ENCODE results near the gene TMEM150A.
"Not testable (repeated sequence)": the region's sequence is repeated elsewhere in the genome, so short reads cannot be mapped to it uniquely, and the experiment has no call there.

TMEM150A gene

GRCh38 chr2:85577063-85577385, 25.5 kb downstream of the TMEM150A start:
- DNase-seq (ENCODE audit: low read depth in 2 of 2, low spot score in 1 of 2), result no peak

DNA sequence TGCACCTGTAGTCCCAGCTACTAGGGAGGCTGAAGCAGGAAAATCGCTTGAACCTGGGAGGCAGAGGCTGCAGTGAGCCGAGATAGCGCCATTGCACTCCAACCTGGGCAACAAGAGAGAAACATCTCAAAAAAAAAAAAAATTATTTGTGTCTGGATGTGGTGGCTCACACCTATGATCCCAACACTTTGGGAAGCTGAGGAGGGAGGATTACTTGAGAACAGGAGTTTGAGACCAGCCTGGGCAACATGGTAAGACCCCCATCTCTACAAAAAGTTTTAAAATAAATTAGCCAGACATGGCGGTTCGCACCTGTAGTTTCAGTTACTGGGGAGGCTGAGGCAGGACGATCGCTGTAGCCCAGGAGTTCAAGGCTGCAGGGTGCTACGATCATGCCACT, 26.8 kb downstream of the TMEM150A start:
- DNase-seq (ENCODE audit: low read depth in 2 of 2, low spot score in 1 of 2), result no peak

DNA sequence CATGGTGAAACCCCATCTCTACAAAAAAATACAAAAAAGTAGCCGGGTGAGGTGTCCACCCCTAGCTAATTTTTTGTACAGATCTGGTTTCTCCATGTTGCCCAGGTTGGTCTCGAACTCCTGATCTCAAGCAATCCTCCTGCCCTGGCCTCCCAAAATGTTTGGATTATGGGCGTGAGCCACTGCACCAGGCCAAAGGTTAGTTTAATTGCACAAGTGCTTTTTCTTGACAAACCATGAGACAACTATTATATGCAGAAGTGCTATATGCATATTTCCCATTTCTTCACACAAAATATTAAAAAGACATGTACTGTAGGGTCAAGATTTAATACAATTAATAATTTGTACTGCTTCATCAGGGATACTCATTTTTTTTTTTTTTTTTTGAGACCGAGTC, 36.2 kb downstream of the TMEM150A start:
- no peak for DNase-seq (ENCODE audit: low read depth in 2 of 2, low spot score in 1 of 2)

- DNase-seq (ENCODE audit: low read depth in 2 of 2, low spot score in 1 of 2), result no peak
Observed at GRCh38 chr2:85564144-85564563, 38.3 kb downstream of the TMEM150A start.

- DNase-seq (ENCODE audit: low read depth in 2 of 2, low spot score in 1 of 2), result peak; percentile 87 to 90
Observed at GRCh38 chr2:85561280-85562212, 41.0 kb downstream of the TMEM150A start, which contains the start of gene GGCX. GGCX (minus strand) TSS chr2:85561493; CDS start chr2:85561428, 65 bp downstream.

- DNase-seq (ENCODE audit: low read depth in 2 of 2, low spot score in 1 of 2), result no peak
Observed at GRCh38 chr2:85560812-85561279, 41.7 kb downstream of the TMEM150A start.

DNA sequence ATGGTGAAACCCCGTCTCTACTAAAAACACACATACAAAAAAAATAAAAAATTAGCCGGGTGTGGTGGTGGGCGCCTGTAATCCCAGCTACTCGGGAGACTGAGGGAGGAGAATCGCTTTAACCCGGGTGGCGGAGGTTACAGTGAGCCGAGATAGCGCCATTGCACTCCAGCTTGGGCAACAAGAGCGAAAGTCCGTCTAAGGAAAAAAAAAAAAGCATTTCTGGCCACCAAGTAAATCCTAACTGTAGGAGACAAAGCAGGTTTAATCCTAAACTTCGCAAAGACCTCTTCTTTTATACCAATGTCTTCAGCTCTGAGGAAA, 42.1 kb downstream of the TMEM150A start:
- not testable (repeated sequence) for DNase-seq (ENCODE audit: low read depth in 2 of 2, low spot score in 1 of 2)

- no peak for DNase-seq (ENCODE audit: low read depth in 2 of 2, low spot score in 1 of 2)
Observed at GRCh38 chr2:85558160-85558559, 44.3 kb downstream of the TMEM150A start.

GRCh38 chr2:85557130-85557529, 45.4 kb downstream of the TMEM150A start:
- no peak for DNase-seq (ENCODE audit: low read depth in 2 of 2, low spot score in 1 of 2)

- no peak for DNase-seq (ENCODE audit: low read depth in 2 of 2, low spot score in 1 of 2)
Observed at GRCh38 chr2:85554980-85555612, 47.4 kb downstream of the TMEM150A start.

DNA sequence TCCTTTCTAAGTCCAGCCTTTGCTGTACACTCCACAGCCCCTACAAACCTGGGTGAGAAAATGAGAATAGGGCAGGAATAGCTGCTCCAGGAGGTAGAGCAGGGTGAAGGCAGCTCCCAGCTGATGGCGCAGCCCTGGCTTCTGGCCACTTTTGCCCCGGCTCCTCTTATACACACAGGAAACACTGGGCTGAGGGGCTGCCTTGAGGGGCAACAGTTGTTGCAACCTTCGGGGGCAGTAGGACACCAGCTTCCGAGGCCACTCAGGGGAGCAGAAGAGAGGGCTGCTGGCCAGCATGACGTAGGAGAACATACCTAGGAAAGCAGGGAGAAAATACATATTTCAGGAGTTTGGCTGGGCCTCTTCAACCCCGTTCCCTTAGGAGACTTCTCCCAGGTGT, 49.3 kb downstream of the TMEM150A start:
- no peak for DNase-seq (ENCODE audit: low read depth in 2 of 2, low spot score in 1 of 2)

DNA sequence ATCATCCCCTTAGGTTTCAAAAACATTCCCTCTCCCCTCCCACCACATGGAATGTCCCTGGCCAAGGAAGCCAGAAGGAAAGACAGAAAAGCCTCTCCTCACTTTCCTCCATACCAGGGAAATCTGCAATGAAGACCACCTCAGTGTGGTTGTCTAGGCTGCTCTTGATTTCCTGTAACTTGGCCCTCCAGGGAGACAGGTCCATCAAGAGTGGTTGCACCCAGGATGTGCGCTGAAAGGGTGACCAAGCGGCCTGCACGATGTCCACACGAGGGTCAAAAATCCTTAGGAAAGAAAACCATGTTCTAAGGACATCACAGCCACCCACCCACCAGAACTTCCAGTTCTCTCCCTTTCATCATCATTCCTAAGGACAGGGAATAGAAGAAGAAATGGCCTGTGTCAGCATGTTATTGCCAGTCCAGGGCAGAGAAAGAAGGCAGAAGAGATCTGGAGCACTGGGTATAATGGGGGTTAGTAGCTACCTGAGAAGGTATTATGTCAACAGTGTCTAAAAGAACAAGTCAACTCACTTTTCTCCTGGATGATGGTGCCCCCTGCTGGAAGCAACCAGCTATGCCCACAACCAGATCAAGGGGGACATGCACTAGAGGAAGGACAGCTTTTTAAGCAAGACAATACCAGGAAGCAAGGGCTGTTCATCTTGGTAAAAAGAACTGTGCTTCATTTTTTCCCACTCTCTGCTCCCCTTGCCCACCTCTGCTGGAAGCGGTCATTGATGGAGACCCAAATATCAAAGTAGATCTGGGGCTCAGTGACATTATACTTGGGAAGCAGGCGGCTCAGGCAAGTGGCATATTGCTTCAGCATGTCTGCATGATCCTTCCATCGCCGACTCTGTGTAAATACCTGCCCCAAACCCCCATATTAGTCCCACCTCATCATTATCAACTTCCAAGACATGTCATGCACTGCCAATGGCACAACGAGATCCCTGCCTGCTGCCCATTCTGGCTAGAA, 50.5 kb downstream of the TMEM150A start:
- DNase-seq (ENCODE audit: low read depth in 2 of 2, low spot score in 1 of 2), result peak; percentile 72 to 84

DNA sequence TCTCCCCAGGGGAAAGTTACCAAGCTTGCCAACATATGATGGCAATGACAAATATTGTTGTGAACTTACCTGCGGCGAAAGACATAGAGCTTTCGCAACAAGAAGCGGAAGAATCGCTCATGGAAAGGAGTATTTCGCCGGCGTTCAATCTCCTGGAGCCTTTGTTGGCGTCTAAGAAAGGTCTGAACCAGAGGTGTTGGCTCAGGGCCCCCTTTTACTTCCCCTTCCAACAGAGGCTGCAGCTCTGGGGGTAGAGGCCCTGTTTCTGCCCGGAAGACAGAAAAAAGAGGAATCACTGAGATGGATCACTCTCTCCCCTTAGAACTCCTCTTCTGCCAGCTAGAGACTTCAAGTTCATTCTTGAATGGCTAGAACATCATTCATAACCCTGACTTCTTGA, 52.0 kb downstream of the TMEM150A start:
- DNase-seq (ENCODE audit: low read depth in 2 of 2, low spot score in 1 of 2), result no peak

- no peak for DNase-seq (ENCODE audit: low read depth in 2 of 2, low spot score in 1 of 2)
Observed at GRCh38 chr2:85549826-85550225, 52.7 kb downstream of the TMEM150A start.

GRCh38 chr2:85549095-85549494, 53.4 kb downstream of the TMEM150A start:
- DNase-seq (ENCODE audit: low read depth in 2 of 2, low spot score in 1 of 2), result no peak

DNA sequence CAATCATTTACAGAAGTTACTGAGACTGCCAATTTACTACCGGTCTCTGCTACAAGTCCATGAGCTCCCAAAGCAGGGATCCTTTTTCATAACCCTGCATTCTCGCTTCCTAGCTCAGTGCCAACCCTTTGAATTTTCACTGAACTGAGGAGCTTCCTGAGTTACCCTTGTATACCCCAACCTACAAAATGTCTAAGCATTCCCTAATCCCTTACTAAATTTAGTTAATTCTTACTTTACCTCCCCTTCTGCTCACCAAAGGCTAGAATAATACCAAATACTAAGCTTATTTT, 53.9 kb downstream of the TMEM150A start:
- DNase-seq (ENCODE audit: low read depth in 2 of 2, low spot score in 1 of 2), result no peak
